Globus pallidus (tissue), 1 donor: Measurements from ENCODE around the gene HNRNPA2B1.
"Not testable (repeated sequence)": the region's sequence is repeated elsewhere in the genome, so short reads cannot be mapped to it uniquely, and the experiment has no call there.

Experiments used
- DNase-seq: peaks from one replicate; pipeline ENCODE4 v3.0.0-alpha.2; 2015; ENCODE audit warnings: low spot score

The HNRNPA2B1 gene

DNA sequence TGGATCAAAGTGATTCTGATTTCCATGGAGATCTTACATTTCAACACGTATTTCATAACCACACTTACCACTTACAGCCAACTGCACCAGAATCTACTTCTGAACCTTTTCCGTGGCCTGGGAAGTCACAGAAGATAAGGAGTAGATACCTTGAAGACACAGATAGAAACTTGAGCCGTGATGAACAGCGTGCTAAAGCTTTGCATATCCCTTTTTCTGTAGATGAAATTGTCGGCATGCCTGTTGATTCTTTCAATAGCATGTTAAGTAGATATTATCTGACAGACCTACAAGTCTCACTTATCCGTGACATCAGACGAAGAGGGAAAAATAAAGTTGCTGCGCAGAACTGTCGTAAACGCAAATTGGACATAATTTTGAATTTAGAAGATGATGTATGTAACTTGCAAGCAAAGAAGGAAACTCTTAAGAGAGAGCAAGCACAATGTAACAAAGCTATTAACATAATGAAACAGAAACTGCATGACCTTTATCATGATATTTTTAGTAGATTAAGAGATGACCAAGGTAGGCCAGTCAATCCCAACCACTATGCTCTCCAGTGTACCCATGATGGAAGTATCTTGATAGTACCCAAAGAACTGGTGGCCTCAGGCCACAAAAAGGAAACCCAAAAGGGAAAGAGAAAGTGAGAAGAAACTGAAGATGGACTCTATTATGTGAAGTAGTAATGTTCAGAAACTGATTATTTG, 15.3 kb downstream of the HNRNPA2B1 start:
- no peak for DNase-seq

DNA sequence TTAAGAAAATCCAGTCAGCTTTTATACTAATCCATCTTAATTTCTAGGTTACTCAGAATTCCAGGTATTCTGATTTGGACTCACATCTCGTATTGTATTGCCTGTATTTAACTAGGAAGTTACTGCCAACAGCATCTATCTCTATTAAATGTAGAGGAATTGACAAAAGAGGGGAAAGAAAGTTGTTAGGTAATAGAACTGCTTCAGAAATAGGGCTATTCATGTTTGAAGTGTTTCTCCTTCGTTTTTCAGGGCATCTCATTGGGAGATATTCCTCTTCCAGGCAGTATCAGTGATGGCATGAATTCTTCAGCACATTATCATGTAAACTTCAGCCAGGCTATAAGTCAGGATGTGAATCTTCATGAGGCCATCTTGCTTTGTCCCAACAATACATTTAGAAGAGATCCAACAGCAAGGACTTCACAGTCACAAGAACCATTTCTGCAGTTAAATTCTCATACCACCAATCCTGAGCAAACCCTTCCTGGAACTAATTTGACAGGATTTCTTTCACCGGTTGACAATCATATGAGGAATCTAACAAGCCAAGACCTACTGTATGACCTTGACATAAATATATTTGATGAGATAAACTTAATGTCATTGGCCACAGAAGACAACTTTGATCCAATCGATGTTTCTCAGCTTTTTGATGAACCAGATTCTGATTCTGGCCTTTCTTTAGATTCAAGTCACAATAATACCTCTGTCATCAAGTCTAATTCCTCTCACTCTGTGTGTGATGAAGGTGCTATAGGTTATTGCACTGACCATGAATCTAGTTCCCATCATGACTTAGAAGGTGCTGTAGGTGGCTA, 16.1 kb downstream of the HNRNPA2B1 start:
- DNase-seq = not testable (repeated sequence)

DNA sequence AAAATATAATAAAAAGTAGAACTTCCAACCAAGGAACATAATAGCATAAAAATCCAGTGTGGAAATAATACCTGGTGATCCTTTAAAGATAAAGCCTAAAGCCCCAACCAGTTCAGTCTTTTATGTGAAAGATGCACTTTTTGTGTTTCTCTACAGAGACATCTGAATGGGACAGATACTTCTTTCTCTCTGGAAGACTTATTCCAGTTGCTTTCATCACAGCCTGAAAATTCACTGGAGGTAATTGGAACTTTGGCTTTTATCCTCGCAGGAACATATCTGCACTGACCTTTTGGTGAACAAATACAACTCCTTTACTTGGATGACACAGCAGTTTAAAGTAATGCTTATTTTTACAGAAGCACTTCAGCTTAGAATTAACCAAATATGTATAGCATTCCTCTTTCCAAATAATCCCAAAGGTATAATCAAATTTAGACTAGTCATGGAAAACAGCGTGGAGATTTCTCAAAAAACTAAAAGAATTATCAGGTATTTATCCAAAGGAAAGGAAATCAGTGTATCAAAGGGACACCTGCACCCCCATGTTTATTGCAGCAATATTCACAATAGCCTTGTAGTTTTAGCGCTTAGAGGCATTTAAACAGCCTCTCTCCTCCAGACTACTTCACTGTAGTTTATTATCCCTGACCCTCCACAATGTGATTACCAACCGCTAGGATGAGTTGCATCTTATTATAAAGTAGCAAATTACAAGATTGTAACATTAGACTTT, 16.8 kb downstream of the HNRNPA2B1 start:
- no peak for DNase-seq

DNA sequence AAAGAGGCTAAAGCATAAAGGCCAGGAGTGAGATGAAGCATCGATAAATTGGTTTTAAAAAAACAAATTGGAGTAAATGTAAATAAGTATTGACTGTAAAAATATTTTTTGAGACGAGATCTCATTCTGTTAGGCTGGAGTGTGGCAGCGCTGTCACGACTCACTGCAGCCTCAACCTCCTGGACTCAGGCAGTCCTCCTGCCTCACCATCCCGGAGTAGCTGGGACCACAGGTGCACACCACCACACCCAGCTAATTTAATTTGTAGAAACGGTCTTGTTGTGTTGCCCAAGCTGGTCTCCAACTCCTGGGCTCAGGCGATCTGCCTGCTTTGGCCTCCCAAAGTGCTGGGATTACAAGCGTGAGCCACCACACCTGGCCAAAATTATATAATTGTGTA, 17.8 kb downstream of the HNRNPA2B1 start:
- DNase-seq = no peak

DNA sequence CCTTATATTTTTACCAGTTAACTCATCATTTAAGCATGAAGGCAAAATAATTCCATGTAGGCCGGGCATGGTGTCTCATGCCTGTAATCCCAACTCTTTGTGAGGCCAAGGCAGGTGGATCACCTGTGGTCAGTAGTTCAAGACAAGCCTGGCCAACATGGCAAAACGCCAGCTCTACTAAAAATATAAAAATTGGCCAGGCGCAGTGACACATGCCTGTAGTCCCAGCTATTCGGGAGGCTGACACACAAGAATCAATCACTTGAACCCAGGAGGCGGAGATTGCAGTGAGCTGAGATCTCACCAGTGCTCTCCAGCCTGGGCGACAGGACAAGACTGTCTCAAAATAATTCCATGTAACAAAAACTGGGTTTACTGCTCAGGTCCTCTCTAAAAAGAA, 18.3 kb downstream of the HNRNPA2B1 start:
- DNase-seq = no peak

DNA sequence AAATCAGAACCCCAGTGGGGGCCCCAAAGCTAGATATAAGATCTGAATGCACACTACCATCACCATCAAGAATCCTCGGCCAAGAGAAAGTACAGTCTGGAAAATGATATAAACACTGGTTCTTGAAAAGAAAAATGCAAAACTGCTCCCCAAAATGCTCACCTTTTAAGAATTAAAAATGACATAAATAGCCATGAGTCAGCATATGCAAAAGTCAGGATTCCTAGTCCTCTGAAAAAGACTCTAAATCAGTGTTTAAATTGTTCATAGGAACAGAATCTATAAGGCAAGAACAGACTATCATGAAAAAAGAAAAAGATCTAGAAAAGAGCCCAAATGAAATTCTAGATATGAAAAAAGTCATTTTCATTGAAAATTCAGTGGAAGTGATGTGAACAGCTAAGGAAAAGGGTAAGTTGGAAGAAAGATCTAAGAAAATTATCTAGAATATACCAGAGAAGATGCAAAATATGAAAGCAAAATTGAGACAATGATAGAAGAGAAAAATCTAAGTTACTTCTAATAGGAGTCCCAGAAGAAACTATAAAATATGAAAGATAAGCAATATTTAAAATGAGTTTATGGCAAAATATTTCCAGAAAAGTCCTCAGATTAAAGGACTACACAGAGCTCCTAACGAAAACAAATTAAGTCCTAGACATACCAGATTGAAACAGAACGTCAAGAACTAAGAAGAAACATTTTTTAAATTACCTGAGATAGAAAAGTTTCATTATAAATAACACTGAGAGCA, 18.9 kb downstream of the HNRNPA2B1 start:
- no peak for DNase-seq

DNA sequence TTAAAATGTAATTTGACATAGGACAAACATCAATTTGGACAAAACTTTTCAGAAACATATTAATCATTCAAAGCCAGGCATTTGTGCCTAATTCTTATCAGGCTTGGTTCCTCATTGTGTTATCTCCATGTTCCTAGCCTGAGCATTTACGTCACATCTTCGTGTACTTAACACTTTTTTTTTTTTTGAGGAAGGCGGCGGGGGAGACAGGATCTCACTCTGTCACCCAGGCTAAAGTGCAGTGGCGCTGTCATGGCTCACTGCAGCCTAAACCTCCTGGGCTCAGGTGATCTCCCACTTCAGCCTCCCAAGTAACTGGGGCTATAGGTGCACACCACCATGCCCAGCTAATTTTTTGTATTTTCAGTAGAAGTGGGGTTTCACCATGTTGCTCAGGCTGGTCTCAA, 19.8 kb downstream of the HNRNPA2B1 start:
- DNase-seq = no peak

DNA sequence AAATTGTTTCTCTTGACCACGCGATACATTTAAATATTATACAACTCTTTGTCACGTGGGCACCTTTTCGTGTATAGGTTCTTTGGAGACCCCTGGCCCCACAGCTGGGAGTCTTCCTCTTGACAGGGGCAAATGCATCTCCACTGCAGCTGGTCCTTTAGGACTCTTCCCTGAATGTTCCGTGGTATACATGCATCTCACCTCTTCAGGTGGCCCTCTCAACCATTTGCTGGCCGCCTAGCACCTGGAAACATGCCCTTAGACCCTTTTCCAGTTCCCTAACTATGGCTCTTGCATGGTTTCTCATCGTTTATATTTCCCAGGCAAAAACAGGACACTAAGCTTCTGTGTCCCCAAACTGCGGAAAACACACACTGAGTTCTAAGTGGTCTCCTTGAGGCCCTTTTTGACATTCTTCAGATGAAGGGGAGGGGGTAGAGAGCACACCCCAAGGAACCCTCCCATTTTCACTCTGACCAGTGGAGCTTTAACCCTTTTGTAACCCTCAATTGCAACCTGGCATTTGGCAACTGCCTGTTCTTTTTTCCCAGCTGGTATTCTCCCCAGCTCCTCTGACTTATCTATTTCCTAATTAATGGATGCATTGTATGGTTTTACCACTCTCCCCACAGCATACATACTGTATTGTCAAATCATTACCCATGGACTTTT, 20.6 kb downstream of the HNRNPA2B1 start:
- no peak for DNase-seq

DNA sequence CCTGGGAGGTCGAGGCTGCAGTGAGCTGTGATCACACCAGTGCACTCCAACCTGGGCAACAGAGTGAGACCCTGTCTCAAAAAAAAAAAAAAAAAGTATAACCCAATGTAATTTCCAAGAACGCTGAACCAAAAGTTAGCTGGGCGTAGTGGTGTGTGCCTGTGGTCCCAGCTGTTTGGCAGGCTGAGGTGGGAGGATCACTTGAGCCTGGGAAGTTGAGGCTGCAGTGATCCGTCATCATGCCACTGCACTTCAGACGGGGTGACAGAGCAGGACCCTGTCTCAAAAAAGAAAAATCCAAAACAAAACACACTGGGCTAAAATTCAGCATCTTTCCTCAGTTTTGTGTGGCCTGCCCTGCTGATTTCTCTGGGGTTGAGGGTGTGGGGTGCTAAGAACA, 21.1 kb downstream of the HNRNPA2B1 start:
- DNase-seq = no peak

DNA sequence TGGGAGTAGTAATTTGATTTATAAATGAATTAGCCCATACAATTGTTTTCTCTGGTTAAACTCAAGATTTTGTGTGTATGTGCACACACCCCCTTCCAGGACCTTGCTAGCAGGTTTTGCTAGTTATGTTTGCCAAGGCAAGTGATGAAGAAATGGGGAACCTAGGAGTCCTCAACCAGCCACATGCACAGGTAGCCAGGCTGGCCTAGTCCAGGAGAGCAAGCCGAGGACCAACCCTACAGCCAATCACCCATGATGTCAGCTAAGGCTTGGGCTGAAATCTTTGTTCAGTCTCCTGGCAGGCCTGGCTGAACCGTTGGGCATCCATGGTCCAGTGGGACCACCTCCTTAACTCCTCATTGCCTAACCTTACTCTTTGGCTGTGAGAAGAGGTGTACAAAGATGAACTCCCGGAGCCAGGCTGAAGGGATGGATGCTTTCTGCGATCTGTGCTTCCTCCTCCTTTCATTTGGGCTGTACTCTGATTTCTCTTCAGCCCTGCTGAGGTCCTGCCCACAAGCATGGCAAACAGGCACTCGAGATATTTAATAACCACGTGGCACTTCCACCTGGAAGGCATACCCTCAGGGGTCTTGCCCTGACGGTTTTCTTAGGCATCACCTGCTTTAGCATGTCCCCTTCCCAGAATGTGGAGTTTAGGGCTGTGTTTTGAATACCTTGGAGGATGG, 22.1 kb downstream of the HNRNPA2B1 start:
- DNase-seq = no peak

DNA sequence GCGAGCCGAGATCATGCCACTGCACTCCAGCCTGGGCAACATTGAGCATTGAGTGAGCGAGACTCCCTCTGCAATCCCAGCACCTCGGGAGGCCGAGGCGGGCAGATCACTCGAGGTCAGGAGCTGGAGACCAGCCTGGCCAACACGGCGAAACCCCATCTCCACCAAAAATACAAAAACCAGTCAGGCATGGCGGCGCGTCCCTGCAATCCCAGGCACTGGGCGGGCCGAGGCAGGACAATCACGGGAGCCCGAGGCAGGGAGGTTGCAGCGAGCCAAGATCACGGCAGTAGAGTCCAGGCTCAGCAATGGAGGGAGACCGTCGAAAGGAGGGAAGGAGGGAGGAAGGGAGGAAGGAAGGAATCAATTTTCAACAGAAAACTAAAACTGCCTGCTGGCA, 23.3 kb downstream of the HNRNPA2B1 start:
- DNase-seq = not testable (repeated sequence)

DNA sequence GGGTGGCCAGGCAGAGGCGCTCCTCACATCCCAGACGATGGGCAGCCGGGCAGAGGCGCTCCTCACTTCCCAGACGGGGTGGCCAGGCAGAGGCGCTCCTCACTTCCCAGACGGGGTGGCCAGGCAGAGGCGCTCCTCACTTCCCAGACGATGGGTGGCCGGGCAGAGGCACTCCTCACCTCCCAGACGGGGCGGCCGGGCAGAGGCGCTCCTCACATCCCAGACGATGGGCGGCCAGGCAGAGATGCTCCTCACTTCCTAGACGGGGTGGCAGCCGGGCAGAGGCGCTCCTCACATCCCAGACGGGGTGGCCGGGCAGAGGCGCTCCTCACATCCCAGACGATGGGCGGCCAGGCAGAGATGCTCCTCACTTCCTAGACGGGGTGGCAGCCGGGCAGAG, 23.9 kb downstream of the HNRNPA2B1 start:
- not testable (repeated sequence) for DNase-seq

DNA sequence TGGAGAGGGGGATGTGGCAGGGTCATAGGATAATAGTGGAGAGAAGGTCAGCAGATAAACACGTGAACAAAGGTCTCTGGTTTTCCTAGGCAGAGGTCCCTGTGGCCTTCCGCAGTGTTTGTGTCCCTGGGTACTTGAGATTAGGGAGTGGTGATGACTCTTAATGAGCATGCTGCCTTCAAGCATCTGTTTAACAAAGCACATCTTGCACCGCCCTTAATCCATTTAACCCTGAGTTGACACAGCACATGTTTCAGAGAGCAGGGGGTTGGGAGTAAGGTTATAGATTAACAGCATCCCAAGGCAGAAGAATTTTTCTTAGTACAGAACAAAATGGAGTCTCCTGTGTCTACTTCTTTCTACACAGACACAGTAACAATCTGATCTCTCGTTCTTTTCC, 24.6 kb downstream of the HNRNPA2B1 start:
- DNase-seq = not testable (repeated sequence)

DNA sequence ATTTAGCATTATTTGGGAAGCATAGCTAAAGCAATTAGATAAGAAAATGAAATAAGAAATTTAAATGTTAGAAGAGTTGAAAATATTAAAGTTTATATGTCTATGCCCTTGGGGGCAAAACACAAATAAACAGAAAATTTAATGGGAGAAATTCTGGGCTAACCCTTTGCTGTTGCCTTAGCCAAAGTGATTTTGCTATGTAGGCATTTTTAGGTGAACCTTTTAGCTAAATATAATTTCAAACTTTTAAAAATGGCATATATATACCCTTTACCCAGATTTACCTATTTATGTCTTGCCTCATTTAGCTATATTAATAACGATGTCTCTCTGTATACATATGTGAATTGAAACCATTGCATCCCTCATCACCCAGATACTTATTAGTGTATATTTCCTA, 28.5 kb downstream of the HNRNPA2B1 start:
- no peak for DNase-seq

DNA sequence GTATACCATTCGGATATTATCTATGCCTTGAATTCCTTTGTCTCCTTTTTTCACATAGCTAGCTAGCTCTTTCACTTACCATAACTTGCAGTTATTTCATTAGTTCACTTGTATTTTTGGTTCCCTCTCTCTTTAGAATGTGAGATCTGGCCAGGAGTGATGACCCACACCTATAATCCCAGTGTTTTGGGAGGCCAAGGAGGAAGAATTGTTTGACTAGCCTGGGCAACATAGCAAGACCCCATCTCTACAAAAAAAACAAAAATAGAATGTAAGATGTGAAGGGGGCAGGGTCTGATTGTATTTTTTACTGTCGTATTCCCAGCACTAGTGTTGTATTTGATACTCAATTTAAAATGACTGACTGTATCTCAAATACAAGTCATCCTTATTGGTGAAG, 28.9 kb downstream of the HNRNPA2B1 start:
- DNase-seq = no peak

DNA sequence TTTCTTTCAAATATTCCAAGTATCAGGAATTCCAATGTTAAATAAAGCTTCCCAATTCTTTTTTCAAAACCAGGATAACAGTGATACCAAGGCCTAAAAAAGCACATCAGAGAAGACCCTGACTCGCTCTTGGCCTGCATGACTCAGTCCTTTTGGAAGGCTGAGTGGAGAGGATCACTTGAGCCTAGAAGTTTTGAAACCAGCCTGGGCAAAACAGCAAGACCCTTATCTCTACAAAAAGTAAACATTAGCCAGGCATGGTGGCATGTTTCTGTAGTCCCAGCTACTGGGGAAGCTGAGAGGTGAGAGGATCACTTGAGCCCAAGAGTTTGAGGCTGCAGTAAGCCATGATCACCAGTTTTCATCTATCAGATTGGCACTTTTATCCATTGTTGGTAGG, 29.9 kb downstream of the HNRNPA2B1 start:
- no peak for DNase-seq

DNA sequence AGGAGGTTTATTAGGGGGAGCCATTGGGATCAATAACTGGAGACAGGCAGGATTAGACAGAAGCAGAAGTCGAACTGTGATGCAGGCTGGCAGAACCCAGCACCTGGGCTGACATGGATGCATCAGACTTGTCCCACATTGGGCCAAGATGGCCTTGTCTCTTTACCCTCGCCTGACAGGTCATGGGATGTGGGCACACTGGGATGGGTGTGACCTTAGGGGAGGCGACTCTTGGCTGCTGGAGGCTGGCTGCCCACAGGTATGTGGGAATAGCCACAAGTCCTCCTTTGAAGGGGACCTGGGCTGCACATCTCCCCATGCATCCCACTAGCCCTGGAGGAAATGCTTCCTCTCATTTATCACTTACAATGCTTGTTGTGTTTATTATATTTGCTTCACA, 31.3 kb downstream of the HNRNPA2B1 start:
- no peak for DNase-seq

DNA sequence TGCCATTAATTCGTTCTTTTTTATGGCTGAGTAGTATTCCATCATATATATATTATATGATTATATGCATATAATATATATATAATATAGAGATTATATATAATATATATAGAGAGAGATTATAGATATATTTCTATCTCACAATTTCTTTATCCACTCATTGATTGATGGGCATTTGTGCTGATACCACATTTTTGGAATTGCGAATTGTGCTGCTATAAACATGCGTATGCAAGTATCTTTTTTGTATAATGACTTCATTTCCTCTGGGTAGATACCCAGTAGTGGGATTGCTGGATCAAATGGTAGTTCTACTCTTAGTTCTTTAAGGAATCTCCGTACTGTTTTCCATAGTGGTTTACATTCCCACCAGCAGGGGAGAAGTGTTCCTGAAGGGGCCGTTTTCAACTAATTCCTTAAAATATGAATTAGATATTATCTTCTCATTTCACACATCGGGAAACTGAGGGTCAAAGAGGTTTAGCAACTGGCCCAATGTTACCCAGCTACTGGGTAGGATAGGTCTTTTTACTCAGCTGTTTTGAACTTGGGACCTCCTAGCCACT, 32.0 kb downstream of the HNRNPA2B1 start:
- no peak for DNase-seq

DNA sequence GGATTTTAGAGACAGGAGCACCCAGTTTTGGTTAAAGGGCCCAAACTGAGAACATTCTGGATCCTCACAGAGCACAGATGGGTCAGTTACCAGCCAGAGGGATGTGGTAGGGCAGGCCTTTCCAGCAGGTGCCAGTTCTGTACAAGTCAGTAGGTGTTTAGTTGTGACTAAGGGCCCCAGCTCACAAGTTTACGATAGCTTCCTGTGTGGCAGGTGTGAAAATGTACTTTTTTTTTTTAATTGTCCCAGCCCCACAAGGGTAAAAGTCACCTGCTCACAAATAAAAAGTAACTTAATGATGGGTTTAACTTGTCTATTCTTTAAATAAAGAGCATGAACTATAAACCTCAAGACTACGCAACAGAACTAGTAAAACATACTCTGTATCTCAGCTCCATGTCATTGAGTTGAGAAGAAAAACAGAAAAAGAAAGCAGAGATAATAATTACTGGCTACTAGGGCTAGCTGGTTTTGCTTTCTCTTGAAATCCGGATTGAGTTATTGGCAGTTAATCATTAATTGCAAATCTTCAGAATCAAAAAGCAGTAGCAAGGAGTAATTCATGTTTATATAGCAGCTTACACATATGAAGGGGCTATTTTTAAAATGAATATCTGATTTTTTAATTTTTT, 33.1 kb downstream of the HNRNPA2B1 start:
- no peak for DNase-seq

DNA sequence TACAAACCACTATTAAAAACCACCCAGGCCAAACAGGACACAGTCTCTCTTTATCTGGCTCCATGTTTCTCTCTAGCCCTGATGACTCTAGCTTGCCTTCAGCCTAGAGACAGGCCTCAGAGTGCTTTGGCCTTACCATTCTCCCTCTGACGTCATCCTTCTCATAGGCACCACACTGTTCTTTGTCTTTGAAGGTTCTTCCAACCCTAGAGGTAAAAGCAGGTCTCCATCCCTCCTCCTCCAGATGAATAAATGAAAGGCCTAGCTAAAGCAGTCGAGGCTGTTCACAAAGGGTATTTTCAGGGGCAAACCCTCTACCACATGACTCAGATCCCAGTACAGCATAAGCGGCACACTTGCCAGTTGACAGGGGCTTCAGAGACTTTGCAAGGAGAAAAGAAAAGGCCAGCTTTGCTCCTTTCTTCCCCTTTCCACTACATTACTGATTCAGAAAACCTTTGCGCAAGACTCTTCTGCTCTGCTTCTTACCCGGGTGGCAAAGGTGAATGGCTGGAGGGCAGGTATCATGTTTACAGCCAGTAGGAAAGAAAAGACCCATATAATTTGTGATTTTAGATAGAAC, 33.8 kb downstream of the HNRNPA2B1 start:
- DNase-seq = no peak
